Ishikawa (cell line): ENCODE measurements around the gene COL23A1.

Experiments
- CEBPB ChIP-seq: IDR thresholded peaks from 2 replicates; pipeline ENCODE4 v1.6.1; 2012
- CREB1 ChIP-seq: IDR thresholded peaks from 2 replicates; pipeline ENCODE4 v1.6.1; 2012; ENCODE audit warnings: low read depth
- EGR1 ChIP-seq: IDR thresholded peaks from 2 replicates; pipeline ENCODE4 v1.6.1; 2012
- EP300 ChIP-seq: IDR thresholded peaks from 2 replicates; pipeline ENCODE4 v1.6.1; 2012; ENCODE audit warnings: borderline replicate concordance
- FOXM1 ChIP-seq: IDR thresholded peaks from 2 replicates; pipeline ENCODE4 v1.6.1; 2012; ENCODE audit warnings: low read depth, borderline replicate concordance
- NFIC ChIP-seq: IDR thresholded peaks from 2 replicates; pipeline ENCODE4 v1.6.1; 2012
- RAD21 ChIP-seq: IDR thresholded peaks from 2 replicates; pipeline ENCODE4 v1.6.1; 2012; ENCODE audit warnings: low read depth
- TAF1 ChIP-seq: IDR thresholded peaks from 2 replicates; pipeline ENCODE4 v1.6.1; 2012; ENCODE audit warnings: low read depth, mild to moderate bottlenecking
- TEAD4 ChIP-seq: IDR thresholded peaks from 2 replicates; pipeline ENCODE4 v1.6.1; 2012
- YY1 ChIP-seq: IDR thresholded peaks from 2 replicates; pipeline ENCODE4 v1.6.1; 2012; ENCODE audit warnings: low read depth
- ZBTB7A ChIP-seq: IDR thresholded peaks from 2 replicates; pipeline ENCODE4 v1.6.1; 2012; ENCODE audit warnings: low read depth
- TF ChIP-seq, protein P1 (sequence below): IDR thresholded peaks from 2 replicates; pipeline ENCODE4 v1.6.1; 2012; ENCODE audit warnings: low read depth, mild to moderate bottlenecking
- TF ChIP-seq, protein P2 (sequence below): IDR thresholded peaks from 2 replicates; pipeline ENCODE4 v1.6.1; 2012
- TF ChIP-seq, protein P3 (sequence below): IDR thresholded peaks from 2 replicates; pipeline ENCODE4 v1.6.1; 2012

DNA sequence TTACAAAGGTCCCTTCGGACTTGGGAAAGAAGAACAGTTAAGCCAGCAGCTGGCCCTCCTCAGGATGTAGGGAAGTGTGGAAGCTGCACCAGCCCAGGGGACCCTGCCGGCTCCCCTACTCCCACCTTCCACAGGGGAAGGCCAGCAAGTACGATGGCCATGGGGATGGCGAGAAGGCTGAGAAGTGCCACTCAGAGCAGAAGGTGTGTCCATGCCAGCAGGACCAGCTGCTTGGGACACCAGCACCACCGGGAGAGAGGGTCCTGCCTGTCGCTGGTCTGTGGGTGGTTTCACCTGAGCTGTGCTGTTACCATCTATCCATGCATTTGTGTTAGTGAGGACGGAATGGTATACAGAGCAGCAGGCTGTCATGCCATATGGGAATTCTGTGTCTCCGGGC lies 209.0 kb downstream of the COL23A1 start:
- TF ChIP-seq EP300 (no peak), CREB1 (no peak), TEAD4 (no peak), RAD21 (no peak), NFIC (no peak), FOXM1 (no peak), YY1 (no peak), CEBPB (no peak), EGR1 (no peak), TAF1 (no peak), ZBTB7A (no peak)
- TF ChIP-seq, protein P1, sequence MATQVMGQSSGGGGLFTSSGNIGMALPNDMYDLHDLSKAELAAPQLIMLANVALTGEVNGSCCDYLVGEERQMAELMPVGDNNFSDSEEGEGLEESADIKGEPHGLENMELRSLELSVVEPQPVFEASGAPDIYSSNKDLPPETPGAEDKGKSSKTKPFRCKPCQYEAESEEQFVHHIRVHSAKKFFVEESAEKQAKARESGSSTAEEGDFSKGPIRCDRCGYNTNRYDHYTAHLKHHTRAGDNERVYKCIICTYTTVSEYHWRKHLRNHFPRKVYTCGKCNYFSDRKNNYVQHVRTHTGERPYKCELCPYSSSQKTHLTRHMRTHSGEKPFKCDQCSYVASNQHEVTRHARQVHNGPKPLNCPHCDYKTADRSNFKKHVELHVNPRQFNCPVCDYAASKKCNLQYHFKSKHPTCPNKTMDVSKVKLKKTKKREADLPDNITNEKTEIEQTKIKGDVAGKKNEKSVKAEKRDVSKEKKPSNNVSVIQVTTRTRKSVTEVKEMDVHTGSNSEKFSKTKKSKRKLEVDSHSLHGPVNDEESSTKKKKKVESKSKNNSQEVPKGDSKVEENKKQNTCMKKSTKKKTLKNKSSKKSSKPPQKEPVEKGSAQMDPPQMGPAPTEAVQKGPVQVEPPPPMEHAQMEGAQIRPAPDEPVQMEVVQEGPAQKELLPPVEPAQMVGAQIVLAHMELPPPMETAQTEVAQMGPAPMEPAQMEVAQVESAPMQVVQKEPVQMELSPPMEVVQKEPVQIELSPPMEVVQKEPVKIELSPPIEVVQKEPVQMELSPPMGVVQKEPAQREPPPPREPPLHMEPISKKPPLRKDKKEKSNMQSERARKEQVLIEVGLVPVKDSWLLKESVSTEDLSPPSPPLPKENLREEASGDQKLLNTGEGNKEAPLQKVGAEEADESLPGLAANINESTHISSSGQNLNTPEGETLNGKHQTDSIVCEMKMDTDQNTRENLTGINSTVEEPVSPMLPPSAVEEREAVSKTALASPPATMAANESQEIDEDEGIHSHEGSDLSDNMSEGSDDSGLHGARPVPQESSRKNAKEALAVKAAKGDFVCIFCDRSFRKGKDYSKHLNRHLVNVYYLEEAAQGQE, result no peak
- TF ChIP-seq, protein P2, sequence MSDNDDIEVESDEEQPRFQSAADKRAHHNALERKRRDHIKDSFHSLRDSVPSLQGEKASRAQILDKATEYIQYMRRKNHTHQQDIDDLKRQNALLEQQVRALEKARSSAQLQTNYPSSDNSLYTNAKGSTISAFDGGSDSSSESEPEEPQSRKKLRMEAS, result no peak
- TF ChIP-seq, protein P3, sequence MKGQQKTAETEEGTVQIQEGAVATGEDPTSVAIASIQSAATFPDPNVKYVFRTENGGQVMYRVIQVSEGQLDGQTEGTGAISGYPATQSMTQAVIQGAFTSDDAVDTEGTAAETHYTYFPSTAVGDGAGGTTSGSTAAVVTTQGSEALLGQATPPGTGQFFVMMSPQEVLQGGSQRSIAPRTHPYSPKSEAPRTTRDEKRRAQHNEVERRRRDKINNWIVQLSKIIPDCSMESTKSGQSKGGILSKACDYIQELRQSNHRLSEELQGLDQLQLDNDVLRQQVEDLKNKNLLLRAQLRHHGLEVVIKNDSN, result no peak
